ENCODE results near the gene TUT4.
"Not testable (repeated sequence)": the region's sequence is repeated elsewhere in the genome, so short reads cannot be mapped to it uniquely, and the experiment has no call there.

TUT4 gene

GRCh38 chr1:52585474-52585873, 32.6 kb upstream of the TUT4 start:
- no peak overlapping the region for H3K27ac ChIP-seq
- TF ChIP-seq CTCF (conservative IDR thresholded peaks at IDR 0.05) = no peak
- TF ChIP-seq ZFX (IDR thresholded peaks at IDR 0.05) = no peak

GRCh38 chr1:52582116-52582696, 29.3 kb upstream of the TUT4 start:
- no peak overlapping the region for H3K27ac ChIP-seq
- TF ChIP-seq ZFX (IDR thresholded peaks at IDR 0.05) (no peak), CTCF (conservative IDR thresholded peaks at IDR 0.05) (no peak)

- TF ChIP-seq CTCF (conservative IDR thresholded peaks at IDR 0.05) (no peak), ZFX (IDR thresholded peaks at IDR 0.05) (no peak)
- H3K27ac ChIP-seq = no peak overlapping the region
These were observed 27.4 kb upstream of the TUT4 start for GRCh38 chr1:52580283-52580682.

GRCh38 chr1:52579415-52579814, 26.5 kb upstream of the TUT4 start:
- H3K27ac ChIP-seq = no peak overlapping the region
- no peak for TF ChIP-seq CTCF (conservative IDR thresholded peaks at IDR 0.05)

- H3K27ac ChIP-seq = not testable (repeated sequence)
These were observed 25.2 kb upstream of the TUT4 start for GRCh38 chr1:52578066-52578465.

GRCh38 chr1:52576074-52576473, 23.2 kb upstream of the TUT4 start:
- no peak overlapping the region for H3K27ac ChIP-seq
- TF ChIP-seq CTCF (conservative IDR thresholded peaks at IDR 0.05) = no peak
- no peak for TF ChIP-seq ZFX (IDR thresholded peaks at IDR 0.05)

GRCh38 chr1:52574594-52574993, 21.7 kb upstream of the TUT4 start:
- no peak overlapping the region for H3K27ac ChIP-seq
- TF ChIP-seq CTCF (conservative IDR thresholded peaks at IDR 0.05) = no peak
- no peak for TF ChIP-seq ZFX (IDR thresholded peaks at IDR 0.05)

- no peak overlapping the region for H3K27ac ChIP-seq
- TF ChIP-seq CTCF (conservative IDR thresholded peaks at IDR 0.05) = no peak
- no peak for TF ChIP-seq ZFX (IDR thresholded peaks at IDR 0.05)
These were observed 19.5 kb upstream of the TUT4 start for GRCh38 chr1:52572387-52572786.

Measured in C4-2B (cell line).